NCI-H446 (cell line): Measurements from ENCODE around the gene AOPEP.

ENCODE experiments used
- DNase-seq, 2 experiments: peaks; one replicate each; lab custom pipeline; 2025; lab: John Stamatoyannopoulos, UW

The AOPEP gene

GRCh38 chr9:94850540-94851434 is 124.3 kb downstream of the AOPEP start:
- DNase-seq = no peak

DNA sequence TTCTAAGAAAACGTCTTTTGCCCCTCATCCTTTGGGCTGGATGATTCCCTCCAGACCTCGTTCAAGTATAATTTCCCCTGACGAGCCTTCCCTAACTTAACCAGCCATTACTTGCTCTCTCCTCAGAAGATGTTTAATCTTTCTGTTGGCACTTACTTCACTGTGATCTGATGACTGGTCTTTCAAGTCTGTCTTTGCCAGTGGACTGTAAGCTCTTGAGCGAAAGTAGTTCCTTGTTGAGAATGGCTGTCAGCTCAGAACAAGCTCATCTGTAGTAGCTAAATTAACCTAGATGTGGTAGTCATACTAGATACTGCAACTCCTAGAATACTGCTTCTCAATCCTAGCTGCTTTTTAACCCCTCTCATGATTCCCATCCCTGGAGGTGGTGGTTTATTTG is 125.0 kb downstream of the AOPEP start:
- no peak for DNase-seq

GRCh38 chr9:94851892-94852291 is 125.4 kb downstream of the AOPEP start:
- DNase-seq = no peak

DNA sequence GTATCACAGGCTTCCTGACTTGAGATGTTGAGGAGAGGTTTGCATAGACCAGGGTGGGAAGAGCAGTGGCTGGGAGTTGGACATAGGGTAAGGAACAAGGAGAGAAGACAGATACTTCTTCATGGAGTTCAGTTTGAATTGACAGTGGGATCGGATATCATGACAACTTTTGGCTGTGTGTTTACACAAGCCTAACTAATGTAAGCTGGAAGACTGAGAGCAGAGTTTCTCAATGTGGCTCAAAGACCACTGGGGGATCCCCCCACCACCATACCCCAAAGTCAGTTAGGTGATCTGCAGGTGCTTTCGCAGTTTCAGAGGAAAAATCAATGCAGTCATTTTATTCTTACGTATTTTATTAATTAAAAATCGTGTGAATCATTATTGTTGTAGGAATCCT is 125.9 kb downstream of the AOPEP start:
- DNase-seq = no peak

DNA sequence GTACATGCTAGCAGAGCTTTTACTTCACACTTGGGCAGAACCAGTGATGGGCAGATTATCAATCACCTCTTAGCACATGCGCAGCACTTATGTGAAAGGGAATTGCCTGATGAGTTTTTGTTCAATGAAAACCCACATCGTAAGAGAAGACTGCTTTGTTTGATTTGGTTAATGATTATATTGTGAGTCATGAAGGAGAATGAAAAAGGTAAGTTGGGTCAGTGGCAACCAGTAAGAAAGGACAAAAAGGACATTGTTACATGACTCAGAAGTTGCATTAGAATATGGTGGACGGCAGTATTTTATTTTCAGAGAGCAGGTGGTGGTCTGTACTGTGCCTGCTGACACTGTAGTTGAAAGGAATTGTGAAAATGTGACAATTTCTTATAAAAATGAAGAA is 127.4 kb downstream of the AOPEP start:
- no peak for DNase-seq

DNA sequence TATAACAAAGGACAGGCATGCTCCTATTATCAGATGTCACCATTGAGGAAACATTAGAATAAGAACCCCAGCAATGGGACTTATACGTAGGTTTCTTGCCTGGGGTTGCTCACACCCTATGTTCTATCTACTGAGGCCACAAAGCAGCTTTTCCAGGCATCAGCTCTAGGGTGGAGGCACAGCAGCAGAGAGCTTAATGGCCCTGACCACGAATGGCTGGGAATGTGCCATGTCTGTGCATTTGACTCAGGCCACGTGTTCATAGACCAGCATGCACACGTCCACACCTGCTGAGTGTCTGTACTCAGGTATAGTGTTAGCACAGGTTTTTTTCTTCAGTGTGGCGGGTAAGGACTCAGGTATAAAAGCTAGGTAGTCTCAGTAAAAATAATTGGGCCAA is 129.4 kb downstream of the AOPEP start:
- DNase-seq = no peak

DNA sequence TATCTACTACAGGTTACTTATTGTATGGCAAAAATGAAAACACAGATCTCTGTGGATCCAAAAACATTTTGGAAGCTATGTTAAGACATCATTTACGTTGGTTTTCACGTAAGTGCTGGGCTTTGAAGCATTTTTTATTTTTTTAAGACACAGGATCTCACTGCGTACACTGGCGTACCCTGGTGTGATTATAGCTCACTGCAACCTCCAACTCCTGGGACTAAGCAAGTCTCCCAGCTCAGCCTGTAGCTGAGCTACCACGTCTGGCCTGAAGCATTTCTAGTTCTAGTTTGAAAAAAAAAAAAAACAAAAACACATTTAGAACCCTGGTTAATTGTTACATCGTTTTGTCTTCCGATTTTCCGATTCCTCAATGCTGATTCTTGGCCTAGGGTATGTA is 131.3 kb downstream of the AOPEP start:
- DNase-seq = no peak

DNA sequence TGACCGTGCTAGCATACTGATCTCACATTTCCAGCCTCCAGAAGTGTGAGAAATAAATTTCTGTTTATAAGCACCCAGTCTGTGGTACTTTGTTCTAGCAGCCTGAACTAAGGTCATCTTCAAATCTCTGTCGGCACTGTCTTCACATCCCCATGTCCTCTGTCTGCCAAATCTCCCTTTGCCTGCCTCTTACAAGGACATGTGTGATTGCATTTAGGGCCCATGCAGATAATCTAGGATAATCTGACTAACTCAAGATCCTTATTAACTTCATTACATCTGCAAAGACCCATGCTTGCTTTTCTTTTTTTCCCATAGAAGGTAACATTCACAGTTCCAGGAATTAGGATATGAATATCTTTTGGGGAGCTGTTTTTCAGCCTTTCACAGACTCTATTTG is 132.7 kb downstream of the AOPEP start:
- DNase-seq = no peak

- no peak for DNase-seq
Measured at GRCh38 chr9:94859891-94860290, 133.4 kb downstream of the AOPEP start.

DNA sequence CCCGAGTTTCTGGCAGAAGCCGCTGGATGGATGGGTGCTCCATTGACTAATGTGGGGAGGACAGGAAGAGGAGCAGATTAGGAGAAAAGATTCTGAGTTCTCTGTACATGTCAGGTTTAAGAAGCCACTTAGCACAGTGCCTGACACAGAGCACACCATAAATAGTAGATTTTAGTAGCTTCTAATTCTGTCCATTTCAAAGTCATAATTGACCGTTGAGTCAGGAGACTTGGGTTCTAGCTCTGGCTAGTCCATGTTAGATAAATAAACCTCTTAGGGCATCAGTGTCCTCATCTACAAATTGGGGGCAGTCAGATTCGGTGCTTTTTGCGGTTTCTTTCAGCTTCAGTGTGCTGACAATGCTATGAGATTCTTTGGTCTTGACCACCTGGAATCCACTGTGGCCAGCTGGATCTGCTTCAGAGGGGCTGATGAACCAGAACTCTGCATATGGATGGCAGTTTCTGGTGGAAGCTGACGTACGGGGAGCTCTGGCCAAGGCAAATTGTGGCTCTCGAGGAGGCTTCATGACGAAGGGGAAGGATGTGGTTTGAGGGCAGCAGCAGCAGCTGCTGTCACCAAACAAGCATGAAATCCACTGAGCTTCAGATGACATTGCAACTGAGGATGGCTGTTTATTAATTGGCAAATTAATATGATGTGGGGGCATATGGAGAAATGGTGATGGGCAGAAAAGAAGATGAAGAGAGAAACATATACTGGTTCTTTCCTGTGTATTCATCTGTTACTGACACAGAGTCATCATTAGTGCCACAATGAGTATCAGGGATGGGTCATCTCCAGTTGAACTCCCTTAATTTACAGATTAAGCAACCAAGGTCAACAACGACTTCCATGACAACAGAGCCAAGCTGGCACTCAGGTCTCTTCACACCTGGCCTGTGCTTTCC is 134.4 kb downstream of the AOPEP start:
- no peak for DNase-seq

DNA sequence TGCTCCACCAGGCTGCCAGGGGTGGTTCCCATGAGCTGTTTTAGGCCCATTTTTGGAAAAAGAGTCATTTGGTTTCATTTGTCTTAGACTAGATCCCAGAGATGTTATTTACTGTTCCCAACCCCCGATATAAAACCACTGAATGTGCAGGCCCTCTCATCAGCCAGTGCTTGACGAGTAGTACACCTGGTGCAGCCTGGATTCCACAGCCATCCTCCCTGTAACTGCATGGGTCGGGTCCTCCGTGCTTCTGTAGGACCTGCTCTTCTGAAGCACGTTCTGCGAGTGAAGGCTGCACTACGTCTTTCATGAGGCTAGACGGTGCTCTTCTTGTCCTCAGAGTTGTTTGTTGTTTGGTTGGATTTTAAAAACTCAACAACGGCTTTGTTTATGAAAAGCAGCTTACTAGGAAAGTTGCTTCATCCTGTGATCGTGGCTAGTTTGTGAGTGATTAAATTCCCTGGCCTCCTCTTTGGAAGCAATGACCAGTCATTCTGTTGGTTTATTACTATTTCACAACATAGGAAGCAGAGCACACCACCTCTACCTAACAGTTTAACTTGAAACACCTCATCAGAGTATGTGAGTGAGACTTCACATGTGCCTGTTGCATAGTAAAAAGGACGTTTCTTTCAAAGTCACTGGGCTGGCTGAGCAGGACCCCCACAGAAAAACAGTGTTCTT is 135.2 kb downstream of the AOPEP start:
- no peak for DNase-seq

GRCh38 chr9:94864196-94864595 is 137.7 kb downstream of the AOPEP start:
- no peak for DNase-seq

- no peak for DNase-seq
Measured at GRCh38 chr9:94864862-94865509, 138.5 kb downstream of the AOPEP start.

GRCh38 chr9:94865582-94866452 is 139.3 kb downstream of the AOPEP start:
- DNase-seq = no peak

DNA sequence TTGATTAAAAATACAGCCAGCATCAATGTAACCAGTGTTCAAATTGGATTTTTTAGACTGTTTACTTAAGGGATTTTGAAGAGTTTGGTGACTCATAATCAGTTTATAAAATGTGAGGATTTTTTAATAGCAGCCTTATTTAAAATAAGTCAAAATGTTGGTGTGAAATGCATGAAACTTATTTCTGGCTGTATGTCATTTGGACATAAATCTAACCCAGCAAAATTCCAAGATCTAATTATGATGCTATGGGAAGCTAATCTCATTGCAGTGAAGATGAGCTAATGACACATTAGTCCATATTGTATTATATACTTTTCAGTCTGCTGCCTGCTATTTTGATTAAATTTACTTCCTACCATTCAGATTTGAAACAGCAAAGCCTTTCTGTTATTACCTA is 140.3 kb downstream of the AOPEP start:
- DNase-seq = no peak

- no peak for DNase-seq
Measured at GRCh38 chr9:94867281-94867841, 140.9 kb downstream of the AOPEP start.

DNA sequence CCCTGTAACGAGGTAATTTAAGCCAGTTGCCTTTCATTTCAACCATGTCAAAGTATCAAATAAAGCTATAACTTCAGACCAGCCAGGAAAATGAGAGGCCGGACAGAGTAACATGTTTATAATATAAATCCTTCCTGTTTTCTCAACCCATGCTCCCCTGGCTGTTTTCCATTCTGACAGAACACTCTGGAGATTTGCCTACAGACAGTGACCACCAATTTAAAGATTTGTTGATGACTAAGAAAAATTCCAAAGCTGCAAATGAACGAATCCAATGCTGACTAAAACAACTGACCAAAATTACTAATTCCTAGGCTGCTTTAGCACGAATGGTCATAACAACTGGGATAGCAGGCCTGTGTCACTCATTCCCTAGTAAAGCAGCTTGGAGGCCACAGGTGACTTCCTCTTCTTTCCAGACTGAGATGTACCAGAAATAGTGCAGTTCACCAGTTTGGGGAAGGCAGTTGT is 141.4 kb downstream of the AOPEP start:
- DNase-seq = no peak

GRCh38 chr9:94868464-94868863 is 142.0 kb downstream of the AOPEP start:
- DNase-seq = no peak

DNA sequence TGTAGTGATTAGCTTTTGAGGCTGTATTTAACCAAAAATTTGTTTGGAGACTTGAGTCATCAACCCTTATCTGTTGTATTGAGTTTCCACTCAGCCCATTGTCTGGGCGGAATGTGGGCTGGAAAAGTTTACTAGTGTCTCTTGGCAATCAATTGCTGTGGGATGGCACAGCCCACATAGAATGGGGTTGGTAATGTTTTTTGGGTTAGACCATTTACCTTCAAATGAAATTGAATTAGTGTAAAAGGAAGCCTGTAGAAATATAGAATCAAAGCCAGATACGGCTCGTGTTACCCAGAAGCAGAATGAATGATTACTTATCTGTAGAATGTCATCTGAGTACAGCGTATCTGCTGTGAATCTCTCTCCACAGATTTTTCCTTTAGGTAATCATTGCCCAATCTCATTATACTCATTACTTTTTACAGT is 142.9 kb downstream of the AOPEP start:
- DNase-seq = no peak

- no peak for DNase-seq
Measured at GRCh38 chr9:94870465-94870792, 143.9 kb downstream of the AOPEP start.
